Vagina (tissue), 2 donors: ENCODE data around the gene DPEP3.

Experiments
- POLR2A ChIP-seq, 2 donors: fragments of 450-650 bp; IDR thresholded peaks; one replicate each; pipeline ENCODE4 v1.6.1; 2017; ENCODE audit warnings: antibody characterized with exemption in 2 of 2, mild to moderate bottlenecking in 2 of 2, moderate library complexity in 2 of 2
- POLR2AphosphoS5 ChIP-seq, 2 donors: sonication (generic); formaldehyde crosslinking; IDR thresholded peaks; one replicate each; pipeline ENCODE4 v1.9.0; 2017; ENCODE audit warnings: antibody characterized with exemption in 2 of 2, mild to moderate bottlenecking in 2 of 2, low read depth in 1 of 2; ENCODE audit not compliant: insufficient read depth in 1 of 2
- TF ChIP-seq, protein P1 (sequence below), 3 experiments: fragments of 450-650 bp in 2 of 3; fragments of 200-600 bp in 1 of 3; sonication (generic) in 1 of 3; IDR thresholded peaks; one replicate each; pipeline ENCODE4 v1.5.1; 2017 to 2019; ENCODE audit warnings: antibody characterized with exemption in 3 of 3, mild to moderate bottlenecking in 2 of 3, moderate library complexity in 2 of 3

DNA sequence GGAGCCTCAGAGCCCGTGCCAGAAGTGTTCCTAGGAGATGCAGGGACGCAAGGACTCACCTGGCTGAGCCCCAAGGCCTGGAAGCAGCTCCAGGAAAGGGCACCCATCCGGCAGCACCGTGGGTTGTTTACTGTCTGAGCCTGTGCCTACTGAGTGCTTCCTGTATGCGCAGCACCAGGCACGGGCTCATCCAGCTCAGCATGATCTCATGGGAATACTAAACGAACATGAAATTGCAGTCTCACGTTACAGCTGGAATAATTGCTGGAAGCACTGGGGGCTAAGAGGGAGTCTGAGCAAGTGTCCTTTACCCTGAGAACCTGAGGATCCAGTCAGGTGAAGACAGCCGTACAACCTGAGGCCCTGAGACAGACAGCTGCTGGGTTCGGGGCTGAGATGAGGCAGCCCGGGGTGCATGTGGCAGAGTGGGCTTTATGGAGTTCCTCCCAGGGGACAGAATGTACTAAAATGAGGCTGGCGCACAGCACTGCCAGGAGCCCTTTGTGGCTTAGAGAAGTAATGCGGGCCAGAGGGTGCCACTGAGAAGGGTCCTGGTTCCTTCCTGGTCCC, 54.0 kb downstream of the DPEP3 start:
- no peak for TF ChIP-seq POLR2A (IDR thresholded peaks at IDR 0.05)
- TF ChIP-seq, protein P1, sequence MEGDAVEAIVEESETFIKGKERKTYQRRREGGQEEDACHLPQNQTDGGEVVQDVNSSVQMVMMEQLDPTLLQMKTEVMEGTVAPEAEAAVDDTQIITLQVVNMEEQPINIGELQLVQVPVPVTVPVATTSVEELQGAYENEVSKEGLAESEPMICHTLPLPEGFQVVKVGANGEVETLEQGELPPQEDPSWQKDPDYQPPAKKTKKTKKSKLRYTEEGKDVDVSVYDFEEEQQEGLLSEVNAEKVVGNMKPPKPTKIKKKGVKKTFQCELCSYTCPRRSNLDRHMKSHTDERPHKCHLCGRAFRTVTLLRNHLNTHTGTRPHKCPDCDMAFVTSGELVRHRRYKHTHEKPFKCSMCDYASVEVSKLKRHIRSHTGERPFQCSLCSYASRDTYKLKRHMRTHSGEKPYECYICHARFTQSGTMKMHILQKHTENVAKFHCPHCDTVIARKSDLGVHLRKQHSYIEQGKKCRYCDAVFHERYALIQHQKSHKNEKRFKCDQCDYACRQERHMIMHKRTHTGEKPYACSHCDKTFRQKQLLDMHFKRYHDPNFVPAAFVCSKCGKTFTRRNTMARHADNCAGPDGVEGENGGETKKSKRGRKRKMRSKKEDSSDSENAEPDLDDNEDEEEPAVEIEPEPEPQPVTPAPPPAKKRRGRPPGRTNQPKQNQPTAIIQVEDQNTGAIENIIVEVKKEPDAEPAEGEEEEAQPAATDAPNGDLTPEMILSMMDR (IDR thresholded peaks at IDR 0.05): no peak
- TF ChIP-seq POLR2AphosphoS5 (IDR thresholded peaks at IDR 0.05; ENCODE audit: insufficient read depth in 1 of 2, low read depth in 1 of 2): no peak
